K562 (cell line): Measurements from ENCODE around the gene ZNF35. TPM values are rescaled to one million over a fixed set of nuclear protein-coding genes. Genes with fewer than 3 reads are reported as not detected.
A peak's percentile ranks its signal among the peaks of the same experiment; 100 is the strongest.

Experiments used
- ADNP ChIP-seq: fragments of 200-800 bp; sonication (Bioruptor generic); IDR thresholded peaks from 2 replicates; pipeline ENCODE4 v1.6.1; 2016; ENCODE audit warnings: missing genetic modification characterization, missing compliant biosample characterization
- BHLHE40 ChIP-seq: IDR thresholded peaks from 2 replicates; pipeline ENCODE4 v1.6.1; 2011; ENCODE audit warnings: low read length, improper control_type of control experiment
- BRCA1 ChIP-seq, 2 experiments: fragments of 450-650 bp in 1 of 2; sonication (generic) in 1 of 2; formaldehyde crosslinking in 1 of 2; IDR thresholded peaks; 2 replicates each; pipeline versions ENCODE4 v1.5.0 to v1.6.1; 2017 to 2020; ENCODE audit warnings: mild to moderate bottlenecking in 1 of 2, missing genetic modification reagents in 1 of 2
- BRF1 ChIP-seq: IDR thresholded peaks from 3 replicates; pipeline ENCODE4 v1.6.1; 2011; ENCODE audit warnings: borderline replicate concordance, mild to moderate bottlenecking; ENCODE audit not compliant: insufficient read length; ENCODE audit errors: extremely low read depth
- CBFA2T3 ChIP-seq: fragments of 450-650 bp; IDR thresholded peaks from 2 replicates; pipeline ENCODE4 v1.6.1; 2017
- CBX3 ChIP-seq, 2 experiments: IDR thresholded peaks; 1 replicate in 1 of 2; 2 replicates in 1 of 2; pipeline ENCODE4 v1.6.1; 2012; ENCODE audit warnings: inconsistent platforms in 2 of 2, low read length in 2 of 2, borderline replicate concordance in 1 of 2, control low read depth in 1 of 2
- CCNT2 ChIP-seq: IDR thresholded peaks from 2 replicates; pipeline ENCODE4 v1.6.1; 2011; ENCODE audit warnings: borderline replicate concordance, low read depth, mild to moderate bottlenecking, moderate library complexity, mixed read lengths, low read length; ENCODE audit not compliant: insufficient read length; ENCODE audit errors: extremely low read depth
- FOXA1 ChIP-seq: fragments of 450-650 bp; IDR thresholded peaks from 2 replicates; pipeline ENCODE4 v1.6.1; 2016; ENCODE audit warnings: mild to moderate bottlenecking, borderline replicate concordance
- FOXJ2 ChIP-seq: fragments of 200-800 bp; sonication (Bioruptor generic); IDR thresholded peaks from 2 replicates; pipeline ENCODE4 v1.6.1; 2016; ENCODE audit warnings: missing genetic modification characterization, missing compliant biosample characterization
- FOXJ3 ChIP-seq: sonication (generic); formaldehyde crosslinking; IDR thresholded peaks from 2 replicates; pipeline ENCODE4 v1.4.0; 2020; ENCODE audit warnings: mild to moderate bottlenecking, missing genetic modification reagents
- HDAC3 ChIP-seq: fragments of 450-650 bp; IDR thresholded peaks from 2 replicates; pipeline ENCODE4 v1.6.1; 2018; ENCODE audit warnings: borderline replicate concordance, mild to moderate bottlenecking, moderate library complexity; ENCODE audit not compliant: partially characterized antibody
- HNRNPL ChIP-seq: fragments of 200-400 bp; formaldehyde crosslinking; IDR thresholded peaks from 2 replicates; pipeline ENCODE4 v1.6.1; 2017; ENCODE audit warnings: low read depth, mild to moderate bottlenecking, low read length
- KLF16 ChIP-seq: IDR thresholded peaks from 2 replicates; pipeline ENCODE4 v1.6.1; 2016; ENCODE audit warnings: antibody characterized with exemption
- NR2C1 ChIP-seq, 2 experiments: fragments of 450-650 bp; IDR thresholded peaks; 2 replicates each; pipeline ENCODE4 v1.6.1; 2017; ENCODE audit warnings: mild to moderate bottlenecking in 2 of 2, antibody characterized with exemption in 1 of 2, inconsistent platforms in 1 of 2, missing compliant biosample characterization in 1 of 2, missing genetic modification characterization in 1 of 2
- RNF2 ChIP-seq: sonication (generic); IDR thresholded peaks from 2 replicates; pipeline ENCODE4 v1.6.1; 2016
- SIX5 ChIP-seq, 2 experiments: IDR thresholded peaks; 2 replicates each; pipeline ENCODE4 v1.6.1; 2011; ENCODE audit warnings: low read length in 2 of 2, borderline replicate concordance in 1 of 2, low read depth in 1 of 2, mild to moderate bottlenecking in 1 of 2, moderate library complexity in 1 of 2; ENCODE audit not compliant: insufficient read depth in 1 of 2
- TRIM25 ChIP-seq: fragments of 450-650 bp; IDR thresholded peaks from 2 replicates; pipeline ENCODE4 v1.7.0; 2016; ENCODE audit warnings: borderline replicate concordance
- XRCC5 ChIP-seq: fragments of 200-400 bp; formaldehyde crosslinking; IDR thresholded peaks from 2 replicates; pipeline ENCODE4 v1.6.1; 2017; ENCODE audit warnings: low read depth, mild to moderate bottlenecking, low read length
- ZBTB17 ChIP-seq: fragments of 450-650 bp; formaldehyde crosslinking; IDR thresholded peaks from 2 replicates; pipeline ENCODE4 v1.4.0; 2020; ENCODE audit warnings: mild to moderate bottlenecking
- ZFP30 ChIP-seq: fragments of 250-450 bp; sonication (Bioruptor Pico); IDR thresholded peaks from 2 replicates; pipeline ENCODE4 v1.8.0; 2022; ENCODE audit warnings: moderate library complexity, mild to moderate bottlenecking, inconsistent platforms, borderline replicate concordance
- ZNF311 ChIP-seq: fragments of 250-450 bp; sonication (Bioruptor Pico); IDR thresholded peaks from 2 replicates; pipeline ENCODE4 v1.4.0; 2020; ENCODE audit warnings: mild to moderate bottlenecking, moderate library complexity
- ZNF316 ChIP-seq: fragments of 450-650 bp; IDR thresholded peaks from 2 replicates; pipeline ENCODE4 v1.6.1; 2016
- polyA plus RNA-seq, 8 experiments: library from polyadenylated mRNA; depleted of rRNA in 4 of 8; stranded (reverse) in 5 of 8; unstranded in 3 of 8; fragments of >200 nt; fragmentation: Nextera tagmentation in 2 of 8; fragmentation: Illumina TruSeq in 1 of 8; extraction: Ambion mirVana in 2 of 8; extraction: Trizol in 1 of 8; gene quantifications; 2 replicates each; pipeline versions ENCODE4 v1.2.1 to v1.2.3, GENCODE V29; 2011 to 2014; ENCODE audit warnings: inconsistent platforms in 1 of 8, missing spikeins in 1 of 8
- total RNA-seq, 7 experiments: library from RNA; depleted of rRNA in 6 of 7; stranded (reverse); fragments of >200 nt in 6 of 7; fragmentation: Illumina TruSeq in 2 of 7; extraction: Trizol in 2 of 7; gene quantifications; 2 replicates each; pipeline versions ENCODE4 v1.2.1 to v1.2.3, GENCODE V29; 2011 to 2021; ENCODE audit warnings: low replicate concordance in 1 of 7
- TF ChIP-seq, protein P1 (sequence below): sonication (generic); formaldehyde crosslinking; IDR thresholded peaks from 2 replicates; pipeline ENCODE4 v1.8.1; 2023; ENCODE audit warnings: mild to moderate bottlenecking, missing genetic modification reagents
- TF ChIP-seq, protein P2 (sequence below): fragments of 250-450 bp; sonication (Bioruptor Pico); IDR thresholded peaks from 2 replicates; pipeline ENCODE4 v1.5.0; 2022; ENCODE audit warnings: mild to moderate bottlenecking

ZNF35 gene
- total and polyA plus RNA-seq, 9 of the 15 experiments (the other 6 are each of a cell fraction or from before 2014, with no cell fraction given): 8.0 to 18.2 (median 14.8) TPM

GRCh38 chr3:44648564-44649229 lies at the start of gene ZNF35 (continued):
- TF ChIP-seq ZFP30 (CRISPR knock-in tag): no peak
- TF ChIP-seq TRIM25: no peak
- TF ChIP-seq, protein P1, sequence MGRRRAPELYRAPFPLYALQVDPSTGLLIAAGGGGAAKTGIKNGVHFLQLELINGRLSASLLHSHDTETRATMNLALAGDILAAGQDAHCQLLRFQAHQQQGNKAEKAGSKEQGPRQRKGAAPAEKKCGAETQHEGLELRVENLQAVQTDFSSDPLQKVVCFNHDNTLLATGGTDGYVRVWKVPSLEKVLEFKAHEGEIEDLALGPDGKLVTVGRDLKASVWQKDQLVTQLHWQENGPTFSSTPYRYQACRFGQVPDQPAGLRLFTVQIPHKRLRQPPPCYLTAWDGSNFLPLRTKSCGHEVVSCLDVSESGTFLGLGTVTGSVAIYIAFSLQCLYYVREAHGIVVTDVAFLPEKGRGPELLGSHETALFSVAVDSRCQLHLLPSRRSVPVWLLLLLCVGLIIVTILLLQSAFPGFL (CRISPR knock-in tag): no peak
- TF ChIP-seq KLF16: no peak
- no peak for TF ChIP-seq RNF2
- TF ChIP-seq FOXA1: no peak
- peak; percentile 25 for TF ChIP-seq CCNT2
- no peak for TF ChIP-seq BRF1
- no peak for TF ChIP-seq FOXJ2 (tag)
- TF ChIP-seq ZBTB17 (CRISPR knock-in tag): 0 out of 2 replicates have a peak, but pooled peaks have one; percentile 58
- peak; percentile 46; the same call in 1 of the 2 replicates for TF ChIP-seq XRCC5
- TF ChIP-seq ADNP (tag): no peak
- no peak for TF ChIP-seq HNRNPL
- no peak for TF ChIP-seq FOXJ3 (CRISPR knock-in tag)
- peak in 1 of 2 experiments; percentile 81; a peak in 1 of 3 replicates for TF ChIP-seq CBX3 (IDR thresholded peaks at IDR 0.05; ENCODE audit: borderline replicate concordance in 1 of 2, low read length in 2 of 2)
- TF ChIP-seq SIX5 (IDR thresholded peaks at IDR 0.05; ENCODE audit: borderline replicate concordance in 1 of 2, insufficient read depth in 1 of 2, low read depth in 1 of 2, low read length in 2 of 2): peak in 1 of 2 experiments; percentile 26; a peak in 1 of 4 replicates
- no peak for TF ChIP-seq ZNF316
- TF ChIP-seq, protein P2, sequence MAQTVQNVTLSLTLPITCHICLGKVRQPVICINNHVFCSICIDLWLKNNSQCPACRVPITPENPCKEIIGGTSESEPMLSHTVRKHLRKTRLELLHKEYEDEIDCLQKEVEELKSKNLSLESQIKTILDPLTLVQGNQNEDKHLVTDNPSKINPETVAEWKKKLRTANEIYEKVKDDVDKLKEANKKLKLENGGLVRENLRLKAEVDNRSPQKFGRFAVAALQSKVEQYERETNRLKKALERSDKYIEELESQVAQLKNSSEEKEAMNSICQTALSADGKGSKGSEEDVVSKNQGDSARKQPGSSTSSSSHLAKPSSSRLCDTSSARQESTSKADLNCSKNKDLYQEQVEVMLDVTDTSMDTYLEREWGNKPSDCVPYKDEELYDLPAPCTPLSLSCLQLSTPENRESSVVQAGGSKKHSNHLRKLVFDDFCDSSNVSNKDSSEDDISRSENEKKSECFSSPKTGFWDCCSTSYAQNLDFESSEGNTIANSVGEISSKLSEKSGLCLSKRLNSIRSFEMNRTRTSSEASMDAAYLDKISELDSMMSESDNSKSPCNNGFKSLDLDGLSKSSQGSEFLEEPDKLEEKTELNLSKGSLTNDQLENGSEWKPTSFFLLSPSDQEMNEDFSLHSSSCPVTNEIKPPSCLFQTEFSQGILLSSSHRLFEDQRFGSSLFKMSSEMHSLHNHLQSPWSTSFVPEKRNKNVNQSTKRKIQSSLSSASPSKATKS: no peak
- TF ChIP-seq NR2C1 (IDR thresholded peaks at IDR 0.05): peak; percentile 55
- peak; percentile 66 for TF ChIP-seq NR2C1 (tag; IDR thresholded peaks at IDR 0.05)
- peak; percentile 69 for TF ChIP-seq BHLHE40
- TF ChIP-seq CBFA2T3: no peak
- TF ChIP-seq BRCA1 (IDR thresholded peaks at IDR 0.05): no peak
- TF ChIP-seq BRCA1 (CRISPR knock-in tag; IDR thresholded peaks at IDR 0.05): no peak
- TF ChIP-seq ZNF311 (CRISPR knock-in tag): no peak
- TF ChIP-seq HDAC3: no peak
